ENCODE measurements around the gene ZC3H6.
"Not testable (repeated sequence)": the region's sequence is repeated elsewhere in the genome, so short reads cannot be mapped to it uniquely, and the experiment has no call there.

ZC3H6 gene

DNA sequence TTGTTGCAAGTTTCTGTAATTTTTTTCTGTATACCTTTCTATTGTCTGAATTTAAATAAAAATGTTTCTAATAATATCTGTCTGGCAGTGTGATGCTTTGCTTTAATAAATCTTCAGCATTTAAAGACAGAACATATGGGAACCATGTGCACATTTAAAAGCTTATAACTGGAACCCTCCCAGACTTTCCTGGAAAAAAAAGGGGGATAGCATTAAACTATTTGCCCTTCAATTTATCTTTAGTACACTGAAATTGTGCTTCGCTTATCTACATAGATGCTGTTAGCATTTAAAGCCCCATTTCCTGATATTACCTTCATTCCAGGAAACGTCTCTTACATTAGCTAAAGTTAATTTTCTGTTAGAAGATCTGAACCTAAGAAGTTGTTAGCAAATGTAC, 64.6 kb downstream of the ZC3H6 start:
- no peak for DNase-seq

- no peak for DNase-seq
Observed at GRCh38 chr2:112340475-112341267, 65.3 kb downstream of the ZC3H6 start.

GRCh38 chr2:112342067-112342550, 66.7 kb downstream of the ZC3H6 start:
- no peak for DNase-seq

- DNase-seq, result peak; percentile 8
Observed at GRCh38 chr2:112343827-112344585, 68.6 kb downstream of the ZC3H6 start.

GRCh38 chr2:112345030-112346027, 69.9 kb downstream of the ZC3H6 start:
- DNase-seq, result no peak

DNA sequence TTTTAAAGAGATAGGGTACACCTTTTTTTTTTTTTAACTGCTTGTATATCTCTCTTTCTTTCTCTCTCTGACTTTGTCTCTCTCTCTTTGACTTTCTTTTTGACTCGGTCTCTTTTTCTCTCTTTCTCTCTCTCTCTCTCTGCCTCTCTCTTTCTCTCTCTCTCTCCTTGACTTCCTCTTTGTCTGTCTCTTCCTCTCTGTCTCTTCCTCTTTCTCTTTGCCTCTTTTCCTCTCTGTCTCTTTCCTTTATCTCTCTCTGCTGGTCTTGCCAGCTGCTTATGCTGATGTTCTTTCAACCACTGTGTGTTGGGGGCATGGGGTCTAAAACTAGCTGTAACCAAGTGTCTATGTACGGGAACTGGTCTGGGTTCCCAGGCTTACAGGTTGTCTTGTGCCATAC, 76.9 kb downstream of the ZC3H6 start:
- DNase-seq, result not testable (repeated sequence)

GRCh38 chr2:112352809-112353603, 77.6 kb downstream of the ZC3H6 start:
- DNase-seq, result not testable (repeated sequence)

- not testable (repeated sequence) for DNase-seq
Observed at GRCh38 chr2:112354335-112354734, 78.9 kb downstream of the ZC3H6 start.

- DNase-seq, result not testable (repeated sequence)
Observed at GRCh38 chr2:112360055-112360454, 84.7 kb downstream of the ZC3H6 start.

Data from activated CD4-positive, alpha-beta T cell treated with anti-CD3 and anti-CD28 coated beads, Interleukin-2, amount 50 U/mL, for 16 hours (primary cell).